Ectodermal cell (in vitro differentiated cells): Measurements from ENCODE around the gene PCP2.

Experiments used
- H3K27ac ChIP-seq: 2 replicates; pipeline ENCODE4 v1.7.0; 2013; ENCODE audit warnings: mild to moderate bottlenecking, low read depth, low read length; ENCODE audit not compliant: insufficient read depth, poor library complexity, severe bottlenecking
- H3K27me3 ChIP-seq: 2 replicates; pipeline ENCODE4 v1.7.0; 2013; ENCODE audit warnings: mild to moderate bottlenecking, low read length; ENCODE audit not compliant: insufficient read depth, control insufficient read depth, poor library complexity, severe bottlenecking
- H3K36me3 ChIP-seq: one replicate; pipeline ENCODE4 v1.7.0; 2013; ENCODE audit warnings: low read length; ENCODE audit not compliant: control insufficient read depth, insufficient read depth
- H3K4me1 ChIP-seq: one replicate; pipeline ENCODE4 v1.7.0; 2013; ENCODE audit warnings: low read length; ENCODE audit not compliant: control insufficient read depth, insufficient read depth
- H3K4me3 ChIP-seq: 2 replicates; pipeline ENCODE4 v1.7.0; 2013; ENCODE audit warnings: low read depth, low read length, control low read depth; ENCODE audit not compliant: insufficient read depth
- H3K9me3 ChIP-seq: 2 replicates; pipeline ENCODE4 v1.7.0; 2013; ENCODE audit warnings: mild to moderate bottlenecking, low read length, moderate library complexity; ENCODE audit not compliant: control insufficient read depth
- whole genome bisulfite sequencing, 2 experiments: methylation state at CpG; one replicate each; pipeline ENCODE4 v1.1.7; 2013; ENCODE audit warnings: missing lambda C conversion rate in 2 of 2; 5-methylcytosine and 5-hydroxymethylcytosine counted together

The PCP2 gene

DNA sequence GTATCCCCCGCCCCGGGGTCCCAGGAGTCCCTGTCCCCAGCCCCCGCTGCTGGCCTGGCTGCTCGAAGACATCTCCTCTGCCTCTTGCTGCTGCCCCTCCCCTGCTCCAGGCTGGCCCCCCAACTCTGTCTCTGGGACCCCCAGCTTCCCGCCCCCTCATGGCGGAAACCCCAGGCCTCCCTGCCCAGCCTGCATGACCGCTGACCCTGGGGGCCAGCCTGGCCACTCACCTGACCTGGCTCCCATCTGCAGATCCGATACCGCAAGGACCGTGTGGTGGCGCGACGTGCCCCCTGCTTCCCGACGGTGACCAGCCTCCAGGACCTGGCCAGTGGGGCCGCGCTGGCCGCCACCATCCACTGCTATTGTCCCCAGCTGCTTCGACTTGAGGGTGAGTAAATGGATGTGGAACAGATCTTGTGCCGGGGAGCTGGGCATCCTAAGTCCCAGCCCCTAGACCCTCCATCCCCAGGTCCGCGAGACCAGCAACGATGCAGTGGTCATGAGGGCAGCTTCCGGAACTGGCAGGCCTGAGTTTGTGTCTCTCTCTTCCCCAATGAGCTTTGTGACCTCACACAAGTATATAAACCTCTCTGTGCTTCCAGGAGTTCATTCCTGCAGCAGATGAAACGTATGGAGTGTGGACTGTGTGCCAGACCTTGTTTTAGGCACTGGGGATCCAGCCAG, 25.5 kb downstream of the PCP2 start:
- H3K27ac ChIP-seq, result no peak overlapping the region
- no peaks in the 10 kb centered on the region for H3K36me3 ChIP-seq
- H3K9me3 ChIP-seq, result no peaks in the 10 kb centered on the region
- WGBS, 2 experiments, result 96 to 97% methylated on average over 25 of the region's 25 CpGs
- H3K4me1 ChIP-seq, result no peaks in the 10 kb centered on the region
- no peaks in the 10 kb centered on the region for H3K27me3 ChIP-seq
- no peak overlapping the region for H3K4me3 ChIP-seq

DNA sequence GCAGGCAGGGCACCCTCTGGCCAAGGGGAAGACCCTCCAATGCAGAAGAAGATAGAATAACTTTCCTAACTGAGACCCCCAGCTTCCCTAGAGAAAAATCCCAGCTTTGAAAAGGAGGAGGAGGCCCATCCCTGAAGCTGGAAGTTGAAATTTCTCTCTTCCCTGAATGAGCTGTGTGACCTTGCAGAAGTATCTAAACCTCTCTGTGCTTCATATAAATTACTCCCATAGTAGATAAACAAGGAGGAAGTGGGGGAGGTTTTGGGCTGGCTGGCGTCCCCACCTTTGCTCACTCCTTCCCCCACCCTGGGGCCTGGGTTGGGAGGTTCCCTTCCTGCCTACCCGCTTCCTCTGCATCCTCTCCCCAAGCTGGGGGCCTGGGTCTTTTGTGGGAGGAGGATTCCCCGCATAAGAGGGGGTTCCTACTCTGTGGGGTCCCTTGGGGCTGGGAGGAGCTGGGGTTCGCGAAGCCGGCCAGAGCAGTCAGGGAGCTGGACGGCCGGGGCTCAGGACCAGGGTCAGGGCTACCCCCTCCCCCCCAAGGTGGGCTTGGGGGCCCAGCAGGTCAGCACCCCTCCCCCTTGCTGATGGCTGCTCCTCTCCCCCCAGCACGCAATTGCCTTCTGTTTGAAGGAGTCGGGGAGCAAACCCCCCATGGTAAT, 26.2 kb downstream of the PCP2 start:
- Histone ChIP-seq H3K27me3 (no peaks in the 10 kb centered on the region), H3K36me3 (no peaks in the 10 kb centered on the region), H3K4me1 (no peaks in the 10 kb centered on the region), H3K4me3 (no peak overlapping the region), H3K27ac (no peak overlapping the region), H3K9me3 (no peaks in the 10 kb centered on the region)
- WGBS, 2 experiments, result 96% methylated on average over 9 to 10 of the region's 10 CpGs

DNA sequence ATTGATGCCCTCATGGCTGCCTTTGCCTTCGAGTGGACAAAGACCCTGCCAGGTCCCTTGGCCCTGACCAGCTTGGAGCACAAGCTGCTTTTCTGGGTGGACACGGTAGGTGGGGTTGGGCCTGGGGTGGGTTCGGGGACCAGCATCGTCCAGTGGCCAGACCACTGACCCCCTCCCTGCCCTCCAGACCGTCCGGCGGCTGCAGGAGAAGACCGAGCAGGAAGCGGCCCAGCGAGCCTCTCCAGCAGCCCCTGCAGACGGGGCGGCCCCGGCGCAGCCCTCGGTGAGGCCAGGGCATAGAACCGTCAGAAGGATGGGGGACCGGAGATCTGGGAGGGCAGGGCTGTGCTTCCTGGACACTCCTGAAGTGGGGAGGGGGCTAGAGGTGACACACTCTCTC, 27.2 kb downstream of the PCP2 start:
- 94 to 95% methylated on average over 17 of the region's 17 CpGs for WGBS, 2 experiments
- Histone ChIP-seq H3K9me3 (no peaks in the 10 kb centered on the region), H3K4me1 (no peaks in the 10 kb centered on the region), H3K36me3 (no peaks in the 10 kb centered on the region), H3K4me3 (no peak overlapping the region), H3K27me3 (no peaks in the 10 kb centered on the region), H3K27ac (no peak overlapping the region)

DNA sequence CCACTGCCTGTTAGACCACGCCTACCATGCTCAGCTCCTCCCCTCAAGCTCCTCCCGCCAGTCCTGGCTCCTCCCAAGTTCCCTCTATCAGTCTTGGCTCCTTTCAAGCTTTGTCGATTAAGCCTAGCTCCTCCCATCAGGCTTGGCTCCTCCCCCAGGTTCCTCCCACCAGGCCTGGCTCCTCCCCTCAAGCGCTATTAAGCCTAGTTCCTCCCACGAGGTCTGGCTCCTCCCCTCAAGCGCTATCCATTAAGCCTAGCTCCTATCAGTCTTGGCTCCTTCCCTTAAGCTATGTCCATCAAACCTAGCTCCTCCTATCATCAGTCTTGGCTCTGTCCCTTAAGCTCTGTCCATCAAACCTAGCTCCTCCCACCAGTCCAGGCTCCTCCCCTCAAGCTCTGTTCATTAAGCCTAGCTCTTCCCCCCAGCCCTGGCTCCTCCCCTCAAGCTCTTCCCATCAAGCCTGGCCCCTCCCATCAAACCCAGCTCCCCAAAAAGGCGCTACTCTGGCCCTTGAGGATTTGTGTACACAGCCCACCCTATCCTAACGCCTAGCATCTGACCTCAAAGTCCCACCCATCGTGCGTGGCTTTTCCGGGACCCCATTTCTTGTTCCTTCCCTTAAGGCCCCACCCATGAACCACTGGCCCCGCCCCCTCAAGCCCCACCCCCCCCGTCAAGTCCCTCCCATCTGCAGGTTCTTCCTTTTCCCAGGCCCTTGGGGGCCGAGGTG, 27.9 kb downstream of the PCP2 start:
- no peaks in the 10 kb centered on the region for H3K4me1 ChIP-seq
- no peak overlapping the region for H3K4me3 ChIP-seq
- no peaks in the 10 kb centered on the region for H3K9me3 ChIP-seq
- H3K27me3 ChIP-seq, result no peaks in the 10 kb centered on the region
- H3K27ac ChIP-seq, result no peak overlapping the region
- H3K36me3 ChIP-seq, result no peaks in the 10 kb centered on the region
- WGBS, 2 experiments, result 89% methylated on average over 12 of the region's 14 CpGs

DNA sequence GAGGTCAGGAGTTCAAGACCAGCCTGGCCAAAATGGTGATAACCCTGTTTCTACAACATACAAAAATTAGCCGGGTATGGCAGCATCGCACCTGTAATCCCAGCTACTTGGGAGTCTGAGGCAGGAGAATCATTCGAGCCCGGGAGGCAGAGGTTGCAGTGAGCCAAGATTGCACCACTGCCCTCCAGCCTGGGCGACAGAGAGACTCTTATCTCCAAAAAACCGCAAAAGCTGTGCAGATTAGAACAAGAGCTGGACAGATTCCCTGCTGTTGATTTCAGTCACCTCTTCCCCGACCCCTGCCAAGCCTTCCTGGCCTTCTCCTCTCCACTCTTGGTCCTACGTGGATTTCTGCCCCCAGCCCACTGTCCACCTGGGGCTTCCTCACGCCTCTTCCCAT, 29.6 kb downstream of the PCP2 start:
- Histone ChIP-seq H3K27me3 (no peaks in the 10 kb centered on the region), H3K9me3 (no peaks in the 10 kb centered on the region), H3K36me3 (no peaks in the 10 kb centered on the region), H3K27ac (no peak overlapping the region), H3K4me1 (no peaks in the 10 kb centered on the region), H3K4me3 (no peak overlapping the region)
- WGBS, 2 experiments, result 91% methylated on average over 9 of the region's 9 CpGs

DNA sequence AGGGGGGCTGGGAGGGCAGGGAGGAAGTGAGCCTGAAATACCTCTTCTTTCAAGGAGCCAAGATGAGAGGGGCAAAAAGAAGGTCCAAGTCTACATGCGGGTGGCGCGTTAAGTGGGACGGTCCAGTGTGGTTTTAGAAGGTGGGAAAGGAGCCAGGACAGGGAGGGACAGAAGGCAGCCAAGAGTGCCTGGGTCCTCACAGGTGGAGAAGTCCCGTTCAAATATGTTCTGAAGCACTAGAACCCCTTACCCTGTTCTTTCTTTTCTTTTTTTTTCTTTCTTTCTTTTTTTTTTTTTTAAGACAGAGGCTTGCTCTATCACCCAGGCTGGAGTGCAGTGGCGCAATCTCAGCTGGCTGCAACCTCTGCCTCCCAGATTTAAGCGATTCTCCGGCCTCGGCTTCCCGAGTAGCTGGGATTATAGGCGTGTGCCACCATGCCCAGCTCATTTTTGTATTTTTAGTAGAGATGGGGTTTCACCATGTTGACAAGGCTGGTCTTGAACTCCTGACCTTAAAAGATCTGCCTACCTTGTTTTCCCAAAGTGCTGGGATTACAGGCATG, 30.5 kb downstream of the PCP2 start:
- no peak overlapping the region for H3K4me3 ChIP-seq
- H3K4me1 ChIP-seq, result no peaks in the 10 kb centered on the region
- H3K9me3 ChIP-seq, result no peaks in the 10 kb centered on the region
- no peaks in the 10 kb centered on the region for H3K27me3 ChIP-seq
- no peak overlapping the region for H3K27ac ChIP-seq
- 92% methylated on average over 11 of the region's 11 CpGs for WGBS, 2 experiments
- no peaks in the 10 kb centered on the region for H3K36me3 ChIP-seq

DNA sequence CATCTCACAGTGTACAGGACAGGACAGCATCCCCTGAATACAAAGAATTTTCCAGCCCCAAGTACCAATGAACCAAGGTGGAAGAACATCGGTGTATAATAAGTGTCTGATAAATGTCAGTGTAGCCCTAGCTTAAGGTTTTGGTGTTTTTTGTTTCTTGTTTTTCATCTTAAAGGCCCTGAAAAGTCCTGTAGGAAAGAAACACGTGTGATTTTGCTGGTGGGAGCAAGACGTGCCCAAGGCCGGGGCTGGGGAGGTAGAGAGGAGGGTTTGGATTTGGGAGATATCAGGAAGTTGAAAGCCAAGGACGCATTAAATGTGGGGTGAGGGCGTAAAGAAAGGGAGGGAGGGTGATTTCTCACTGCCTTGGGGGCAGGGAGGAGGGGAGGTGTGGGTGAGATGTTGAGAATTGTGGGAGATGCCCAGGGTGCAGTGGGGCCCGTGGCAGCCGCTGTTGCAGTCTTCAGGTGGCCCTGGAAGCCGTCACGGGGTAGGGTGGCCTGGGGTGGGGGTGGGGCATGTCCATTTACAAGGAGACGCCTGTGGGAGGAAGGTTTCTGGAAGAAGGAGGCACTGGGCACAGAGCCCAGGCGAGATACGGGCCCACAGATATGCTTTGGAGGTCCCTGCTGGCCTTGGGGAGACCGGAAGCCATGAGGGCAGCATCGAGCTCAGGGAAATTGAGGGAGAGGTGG, 31.1 kb downstream of the PCP2 start:
- Histone ChIP-seq H3K27ac (no peak overlapping the region), H3K36me3 (no peaks in the 10 kb centered on the region), H3K4me1 (no peaks in the 10 kb centered on the region), H3K4me3 (no peak overlapping the region), H3K9me3 (no peaks in the 10 kb centered on the region), H3K27me3 (no peaks in the 10 kb centered on the region)
- WGBS, 2 experiments, result 78 to 79% methylated on average over 15 of the region's 15 CpGs

DNA sequence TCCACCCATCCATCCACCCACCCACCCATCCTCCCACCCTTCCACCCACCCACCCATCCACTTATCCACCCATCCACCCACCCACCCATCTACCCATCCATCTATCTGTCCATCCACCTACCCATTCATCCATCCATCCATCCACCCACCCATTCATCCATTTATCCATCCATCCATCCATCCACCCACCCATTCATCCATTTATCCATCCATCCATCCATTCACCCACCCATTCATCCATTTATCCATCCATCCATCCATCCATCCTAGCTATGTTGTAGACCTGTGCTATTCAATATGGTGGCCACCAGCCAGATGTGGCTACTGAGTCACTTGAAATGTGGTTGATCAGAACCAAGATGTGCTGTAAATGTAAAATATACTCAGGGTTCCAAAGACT, 32.8 kb downstream of the PCP2 start:
- Histone ChIP-seq H3K27me3 (peaks cover 9% of the 10 kb centered on the region), H3K36me3 (no peaks in the 10 kb centered on the region), H3K27ac (no peak overlapping the region), H3K9me3 (no peaks in the 10 kb centered on the region), H3K4me1 (no peaks in the 10 kb centered on the region), H3K4me3 (no peak overlapping the region)

DNA sequence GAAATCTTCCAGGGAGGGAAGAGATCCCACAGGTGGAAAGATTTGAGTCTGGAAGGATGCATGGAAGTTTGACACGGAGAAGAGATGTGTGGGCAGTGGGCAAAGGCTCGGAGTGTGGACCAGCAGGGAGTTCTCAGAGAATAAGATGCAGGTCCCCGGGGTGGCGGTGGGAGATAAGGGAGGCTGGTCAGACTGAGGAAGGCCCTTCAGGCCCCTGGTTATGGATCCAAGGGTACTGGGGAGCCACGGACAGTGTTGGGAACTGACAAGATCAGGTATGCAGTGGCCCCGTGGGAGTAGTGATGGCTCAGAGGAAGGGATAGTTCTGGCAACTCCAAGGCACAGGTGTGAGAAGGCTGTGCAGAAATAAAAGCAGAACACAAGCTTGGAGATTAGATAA, 35.3 kb downstream of the PCP2 start:
- Histone ChIP-seq H3K27me3 (peaks cover 26% of the 10 kb centered on the region), H3K27ac (no peak overlapping the region)

DNA sequence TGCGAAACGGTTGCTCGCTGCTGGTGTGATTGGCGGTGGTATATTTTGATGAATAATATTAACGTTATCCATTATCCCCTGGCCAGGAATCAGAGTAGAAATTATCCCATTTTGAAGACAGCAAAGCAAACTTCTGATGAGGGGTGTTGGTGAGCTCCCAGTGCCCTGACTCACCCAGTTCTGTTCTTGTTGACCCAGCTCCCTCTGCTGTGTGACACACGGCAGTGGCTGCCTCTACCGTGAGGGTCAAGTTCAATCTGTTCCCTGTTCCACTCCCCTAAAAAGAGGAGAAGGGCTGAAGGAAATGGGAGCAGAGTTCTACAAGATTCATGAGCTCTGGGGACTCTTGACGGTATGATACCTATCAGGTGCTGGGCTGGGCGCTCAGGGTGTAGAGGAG, 35.8 kb downstream of the PCP2 start:
- Histone ChIP-seq H3K27ac (no peak overlapping the region), H3K27me3 (peaks cover 26% of the 10 kb centered on the region), H3K4me3 (no peak overlapping the region), H3K36me3 (no peaks in the 10 kb centered on the region), H3K9me3 (no peaks in the 10 kb centered on the region), H3K4me1 (no peaks in the 10 kb centered on the region)
- WGBS, 2 experiments, result 79 to 89% methylated on average over 9 of the region's 9 CpGs

More for the DNA sequence above, 35.3 kb downstream of the PCP2 start:
- Histone ChIP-seq H3K4me1 (no peaks in the 10 kb centered on the region), H3K9me3 (no peaks in the 10 kb centered on the region), H3K4me3 (no peak overlapping the region), H3K36me3 (no peaks in the 10 kb centered on the region)
- 81 to 85% methylated on average over 6 of the region's 6 CpGs for WGBS, 2 experiments
